ENCODE measurements around the gene PRRC2A.
A peak's percentile ranks its signal among the peaks of the same experiment; 100 is the strongest.
"Not testable (repeated sequence)": the region's sequence is repeated elsewhere in the genome, so short reads cannot be mapped to it uniquely, and the experiment has no call there.

Gene PRRC2A

GRCh38 chr6:31586599-31587281 is 33.8 kb upstream of the PRRC2A start:
- DNase-seq (ENCODE audit: low read depth) = no peak
- H3K4me3 ChIP-seq (ENCODE audit: control insufficient read depth, low read depth, low read length) = no peak overlapping the region
- TF ChIP-seq CTCF (conservative IDR thresholded peaks at IDR 0.05; ENCODE audit: control insufficient read depth, insufficient read depth, low read depth, low read length) = no peak

DNA sequence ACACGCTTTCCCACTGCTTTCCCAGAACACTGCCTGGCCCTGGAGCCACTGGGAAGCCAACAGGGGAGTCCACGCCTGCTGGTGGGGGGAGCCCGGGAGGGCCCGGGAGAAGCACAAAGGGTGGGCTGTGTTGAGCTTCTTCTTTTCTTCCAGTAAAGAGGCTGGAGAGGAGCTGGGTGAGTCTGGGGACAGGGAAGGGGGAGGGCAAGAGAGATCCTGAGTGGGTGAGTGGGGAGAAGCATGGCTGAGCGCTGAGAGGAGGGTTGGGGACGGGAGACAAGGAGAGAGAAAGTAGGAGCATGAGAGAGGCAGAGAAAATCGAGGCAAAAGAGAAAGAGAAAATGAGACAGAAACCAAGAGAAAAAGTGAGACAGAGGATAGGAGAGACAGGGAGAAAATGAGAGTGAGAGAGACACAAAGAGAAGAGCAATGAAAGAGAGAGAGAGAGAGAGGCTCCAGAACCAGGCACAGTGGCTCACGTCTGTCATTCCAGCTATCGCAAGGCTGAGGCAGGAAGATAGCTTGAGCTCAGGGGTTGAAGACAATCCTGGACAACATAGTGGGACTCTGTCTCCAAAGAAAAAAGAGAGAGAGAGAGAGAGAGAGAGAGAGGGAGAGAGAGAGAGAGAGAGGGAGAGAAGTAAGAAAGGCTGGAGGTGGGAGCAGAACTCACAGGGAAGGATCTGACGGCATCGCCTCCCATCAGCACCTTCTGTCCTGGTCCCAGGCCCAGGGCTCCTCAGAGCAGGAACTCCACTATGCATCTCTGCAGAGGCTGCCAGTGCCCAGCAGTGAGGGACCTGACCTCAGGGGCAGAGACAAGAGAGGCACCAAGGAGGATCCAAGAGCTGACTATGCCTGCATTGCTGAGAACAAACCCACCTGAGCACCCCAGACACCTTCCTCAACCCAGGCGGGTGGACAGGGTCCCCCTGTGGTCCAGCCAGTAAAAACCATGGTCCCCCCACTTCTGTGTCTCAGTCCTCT is 32.4 kb upstream of the PRRC2A start:
- no peak overlapping the region for H3K4me3 ChIP-seq (ENCODE audit: control insufficient read depth, low read depth, low read length)
- DNase-seq (ENCODE audit: low read depth) = no peak
- TF ChIP-seq CTCF (conservative IDR thresholded peaks at IDR 0.05; ENCODE audit: control insufficient read depth, insufficient read depth, low read depth, low read length) = no peak

DNA sequence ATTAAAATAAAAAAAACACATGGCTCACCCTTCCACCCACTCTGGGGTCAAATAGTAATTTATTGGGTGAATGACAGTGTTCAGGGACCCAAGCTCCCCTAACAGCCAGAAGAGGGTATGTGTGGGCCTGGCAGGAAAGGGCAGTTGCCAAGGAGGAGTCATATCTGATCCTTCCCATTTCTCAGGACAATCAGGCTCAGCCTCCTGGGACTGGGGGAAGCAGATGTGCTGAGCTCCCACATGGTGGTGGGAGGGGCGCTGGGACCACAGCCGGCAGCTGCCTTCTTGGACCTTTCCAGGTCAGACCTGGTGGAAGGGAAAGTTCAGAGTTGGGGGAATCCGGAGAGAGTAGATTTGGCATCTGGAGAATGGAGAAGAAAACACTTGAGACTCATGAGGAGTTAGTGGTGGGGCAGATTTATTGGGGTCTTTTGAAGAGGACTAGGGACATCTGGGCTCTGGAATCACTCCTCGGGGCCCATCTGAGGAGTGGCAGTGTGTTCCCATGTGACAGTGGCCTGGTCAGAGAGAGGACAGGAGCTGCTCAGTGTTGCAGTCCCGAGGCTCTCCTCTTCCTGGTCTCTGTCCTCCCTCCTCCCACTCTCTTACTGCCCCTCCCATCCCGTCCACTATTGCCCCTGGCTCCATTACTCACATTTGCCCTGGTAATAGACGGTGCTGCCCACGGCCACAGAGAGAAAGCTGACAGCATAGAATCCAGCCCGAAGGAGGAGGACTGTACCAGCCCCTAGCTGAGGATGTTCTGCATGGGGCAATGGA is 31.5 kb upstream of the PRRC2A start:
- no peak overlapping the region for H3K4me3 ChIP-seq (ENCODE audit: control insufficient read depth, low read depth, low read length)
- TF ChIP-seq CTCF (conservative IDR thresholded peaks at IDR 0.05; ENCODE audit: control insufficient read depth, insufficient read depth, low read depth, low read length) = no peak
- peak; percentile 25 for DNase-seq (ENCODE audit: low read depth)

DNA sequence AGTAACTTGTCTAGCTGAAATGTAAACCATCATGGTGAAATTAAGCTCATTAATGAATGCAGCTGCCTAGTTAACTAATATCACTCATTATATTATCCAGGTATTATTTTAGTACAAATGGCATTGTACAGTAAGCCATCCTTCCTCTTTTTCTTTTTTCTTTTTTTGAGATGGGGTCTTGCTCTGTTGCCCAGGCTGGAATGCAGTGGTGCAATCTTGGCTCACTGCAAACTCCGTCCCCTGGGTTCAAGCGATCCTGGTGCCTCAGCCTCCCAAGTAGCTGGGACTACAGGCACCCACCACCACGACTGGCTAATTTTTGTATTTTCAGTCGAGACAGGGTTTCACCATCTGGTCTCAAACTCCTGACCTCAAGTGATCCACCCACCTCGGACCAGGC is 29.8 kb upstream of the PRRC2A start:
- H3K4me3 ChIP-seq (ENCODE audit: control insufficient read depth, low read depth, low read length); DNase-seq (ENCODE audit: low read depth): not testable (repeated sequence)

DNA sequence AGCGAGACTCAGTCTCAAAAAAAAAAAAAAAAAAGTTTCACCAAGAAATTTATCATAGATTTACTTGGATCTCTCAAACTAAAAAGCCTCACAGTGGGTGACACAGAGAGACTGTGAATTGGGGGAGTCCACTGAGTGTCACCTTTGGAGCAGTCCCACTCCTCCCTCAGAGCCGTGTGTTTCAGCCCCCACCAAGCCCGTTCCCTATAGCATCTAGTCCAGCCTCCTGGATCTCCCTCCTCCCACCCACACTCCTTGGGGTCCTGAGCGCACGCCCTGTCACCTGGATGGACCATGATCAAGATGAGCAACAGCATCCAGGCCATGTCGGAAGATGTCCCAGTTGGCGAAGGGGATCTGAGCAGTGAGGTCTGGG is 28.1 kb upstream of the PRRC2A start:
- TF ChIP-seq CTCF (conservative IDR thresholded peaks at IDR 0.05; ENCODE audit: control insufficient read depth, insufficient read depth, low read depth, low read length) = no peak
- no peak for DNase-seq (ENCODE audit: low read depth)

GRCh38 chr6:31597006-31597405 is 23.5 kb upstream of the PRRC2A start:
- H3K4me3 ChIP-seq (ENCODE audit: control insufficient read depth, low read depth, low read length) = no peak overlapping the region
- peak; percentile 50 for TF ChIP-seq CTCF (conservative IDR thresholded peaks at IDR 0.05; ENCODE audit: control insufficient read depth, insufficient read depth, low read depth, low read length)
- peak; percentile 38 for DNase-seq (ENCODE audit: low read depth)

More for the DNA sequence above, 28.1 kb upstream of the PRRC2A start:
- no peak overlapping the region for H3K4me3 ChIP-seq (ENCODE audit: control insufficient read depth, low read depth, low read length)

Measured in fibroblast of mammary gland (primary cell).